Parathyroid adenoma (tissue), 2 donors: ENCODE results near the gene NUDT1.

Experiments used
- H2AFZ ChIP-seq: fragments of 300-600 bp; sonication (generic); one replicate; pipeline ENCODE4 v1.7.0; 2017; ENCODE audit warnings: antibody characterized with exemption, mild to moderate bottlenecking
- H3K27ac ChIP-seq: fragments of 300-600 bp; sonication (generic); one replicate; pipeline ENCODE4 v1.7.0; 2017
- H3K27me3 ChIP-seq: fragments of 300-600 bp; sonication (generic); one replicate; pipeline ENCODE4 v1.7.0; 2017; ENCODE audit warnings: low read length; ENCODE audit not compliant: control insufficient read depth, insufficient read depth
- H3K36me3 ChIP-seq: fragments of 300-600 bp; sonication (generic); one replicate; pipeline ENCODE4 v1.7.0; 2017; ENCODE audit warnings: low read length; ENCODE audit not compliant: control insufficient read depth, insufficient read depth
- H3K4me1 ChIP-seq: fragments of 300-600 bp; sonication (generic); one replicate; pipeline ENCODE4 v1.7.0; 2017; ENCODE audit warnings: control low read depth
- H3K4me2 ChIP-seq: fragments of 300-600 bp; sonication (generic); one replicate; pipeline ENCODE4 v1.7.0; 2017; ENCODE audit warnings: low read length
- H3K4me3 ChIP-seq: fragments of 300-600 bp; sonication (generic); one replicate; pipeline ENCODE4 v1.7.0; 2017; ENCODE audit warnings: low read depth, low read length
- H3K79me2 ChIP-seq: fragments of 300-600 bp; sonication (generic); one replicate; pipeline ENCODE4 v1.7.0; 2017; ENCODE audit warnings: control low read depth
- H3K9ac ChIP-seq: fragments of 300-600 bp; sonication (generic); one replicate; pipeline ENCODE4 v1.7.0; 2017; ENCODE audit warnings: mild to moderate bottlenecking
- H3K9me3 ChIP-seq: fragments of 300-600 bp; sonication (generic); one replicate; pipeline ENCODE4 v1.7.0; 2017; ENCODE audit warnings: low read length; ENCODE audit not compliant: control insufficient read depth
- CTCF ChIP-seq: fragments of 300-600 bp; sonication (generic); IDR thresholded peaks from one replicate; pipeline ENCODE4 v1.7.0; 2017; ENCODE audit warnings: antibody characterized with exemption, mild to moderate bottlenecking
- donor health status: primary hyperparathyroidism.

The NUDT1 gene

GRCh38 chr7:2224934-2225333, 17.1 kb upstream of the NUDT1 start:
- H3K36me3 ChIP-seq = no peaks in the 10 kb centered on the region

GRCh38 chr7:2225336-2225735, 16.7 kb upstream of the NUDT1 start:
- Histone ChIP-seq H3K9me3 (no peaks in the 10 kb centered on the region), H3K36me3 (no peaks in the 10 kb centered on the region), H3K79me2 (peaks cover 15% of the 10 kb centered on the region), H3K27ac (no peak overlapping the region), H3K27me3 (no peaks in the 10 kb centered on the region), H2AFZ (no peak overlapping the region), H3K4me3 (no peak overlapping the region), H3K4me2 (no peak overlapping the region), H3K9ac (no peak overlapping the region), H3K4me1 (no peaks in the 10 kb centered on the region)
- no peak for TF ChIP-seq CTCF

More at GRCh38 chr7:2224934-2225333, 17.1 kb upstream of the NUDT1 start:
- Histone ChIP-seq H3K4me1 (no peaks in the 10 kb centered on the region), H3K4me2 (no peak overlapping the region), H3K9ac (no peak overlapping the region), H3K27ac (no peak overlapping the region), H2AFZ (no peak overlapping the region), H3K79me2 (peaks cover 13% of the 10 kb centered on the region), H3K27me3 (no peaks in the 10 kb centered on the region), H3K4me3 (no peak overlapping the region), H3K9me3 (no peaks in the 10 kb centered on the region)
- no peak for TF ChIP-seq CTCF

GRCh38 chr7:2225830-2226229, 16.2 kb upstream of the NUDT1 start:
- H3K36me3 ChIP-seq = no peaks in the 10 kb centered on the region
- no peaks in the 10 kb centered on the region for H3K4me1 ChIP-seq
- no peak overlapping the region for H3K27ac ChIP-seq
- no peaks in the 10 kb centered on the region for H3K9me3 ChIP-seq
- peaks cover 20% of the 10 kb centered on the region for H3K79me2 ChIP-seq
- no peak overlapping the region for H2AFZ ChIP-seq
- H3K4me2 ChIP-seq = no peak overlapping the region
- no peak for TF ChIP-seq CTCF
- no peak overlapping the region for H3K9ac ChIP-seq
- H3K4me3 ChIP-seq = no peak overlapping the region
- no peaks in the 10 kb centered on the region for H3K27me3 ChIP-seq

GRCh38 chr7:2227699-2228098, 14.3 kb upstream of the NUDT1 start:
- Histone ChIP-seq H3K4me3 (no peak overlapping the region), H3K4me1 (no peaks in the 10 kb centered on the region), H3K9ac (no peak overlapping the region), H3K36me3 (no peaks in the 10 kb centered on the region), H3K27ac (no peak overlapping the region), H3K79me2 (peaks cover 26% of the 10 kb centered on the region), H2AFZ (no peak overlapping the region), H3K4me2 (no peak overlapping the region), H3K9me3 (no peaks in the 10 kb centered on the region), H3K27me3 (no peaks in the 10 kb centered on the region)
- no peak for TF ChIP-seq CTCF

- H3K9me3 ChIP-seq = no peaks in the 10 kb centered on the region
- no peak overlapping the region for H3K4me2 ChIP-seq
- peaks cover 2% of the 10 kb centered on the region for H3K4me1 ChIP-seq
- no peak overlapping the region for H3K9ac ChIP-seq
- TF ChIP-seq CTCF = no peak
- no peak overlapping the region for H2AFZ ChIP-seq
- H3K27ac ChIP-seq = no peak overlapping the region
- no peak overlapping the region for H3K4me3 ChIP-seq
- H3K27me3 ChIP-seq = no peaks in the 10 kb centered on the region
- H3K36me3 ChIP-seq = no peaks in the 10 kb centered on the region
- H3K79me2 ChIP-seq = peaks cover 26% of the 10 kb centered on the region
Measured at GRCh38 chr7:2228921-2229320, 13.1 kb upstream of the NUDT1 start.
